Measurements from ENCODE around the gene ING1. TPM values are rescaled to one million over a fixed set of nuclear protein-coding genes. Genes with fewer than 3 reads are reported as not detected.

ING1 gene
- polyA plus RNA-seq, 1 donor (not counting 4 experiments of a cell fraction or from before 2014, with no cell fraction given) = 6.4 TPM

GRCh38 chr13:110772091-110772984, 58.8 kb downstream of the ING1 start:
- no peak overlapping the region for H3K4me3 ChIP-seq (ENCODE audit: control insufficient read depth in 2 of 3, extremely low read depth in 1 of 3, insufficient read depth in 2 of 3, low read depth in 1 of 3, low read length in 3 of 3)
- FAIRE-seq (no peak), DNase-seq (ENCODE audit: low read depth, low spot score) (no peak)
- dilution Hi-C loops (cut with MboI; ENCODE audit: extremely low pct_ligation_motif_present, low sequenced_read_pairs) = no loop called here
- H4K20me1 ChIP-seq (ENCODE audit: control insufficient read depth, extremely low read depth, insufficient read depth, low read length) = no peaks in the 10 kb centered on the region
- peaks cover 12% of the 10 kb centered on the region for H3K27me3 ChIP-seq (ENCODE audit: control insufficient read depth, extremely low read depth, insufficient read depth, low read length)
- no peak overlapping the region for H3K9ac ChIP-seq (ENCODE audit: control insufficient read depth, extremely low read depth, insufficient read depth, low read length)
- no peak overlapping the region for H3K4me2 ChIP-seq (ENCODE audit: control insufficient read depth, extremely low read depth, insufficient read depth, low read depth, low read length)
- H2AFZ ChIP-seq (ENCODE audit: control insufficient read depth, low read length) = no peak overlapping the region
- no peaks in the 10 kb centered on the region for H3K9me3 ChIP-seq (ENCODE audit: control insufficient read depth, low read depth, low read length)
- H3K9me1 ChIP-seq (ENCODE audit: control insufficient read depth, extremely low read depth, insufficient read depth, low read length) = no peaks in the 10 kb centered on the region
- no peak overlapping the region for H3K27ac ChIP-seq (ENCODE audit: control insufficient read depth, insufficient read depth, low read length)
- TF ChIP-seq CTCF (optimal IDR thresholded peaks at IDR 0.05 in 1 of 3, IDR thresholded peaks at IDR 0.05 in 1 of 3, conservative IDR thresholded peaks at IDR 0.05 in 1 of 3; ENCODE audit: extremely low read depth in 1 of 3, insufficient read depth in 2 of 3, low read length in 3 of 3) = no peak
- TF ChIP-seq EZH2 (IDR thresholded peaks at IDR 0.05; ENCODE audit: low read length) = no peak
- no peaks in the 10 kb centered on the region for H3K4me1 ChIP-seq (ENCODE audit: control insufficient read depth, extremely low read depth, insufficient read depth, low read length)
- H3K79me2 ChIP-seq (ENCODE audit: control insufficient read depth, insufficient read depth, low read length) = no peaks in the 10 kb centered on the region
- H3K36me3 ChIP-seq (ENCODE audit: control insufficient read depth in 2 of 2, extremely low read depth in 1 of 2, insufficient read depth in 2 of 2, low read length in 2 of 2) = no peaks in the 10 kb centered on the region

Other genes with a start within 250 kb of the ING1 start
- 3.7 to 4.3 TPM (median 4.1 TPM) in 3 replicates for gene RAB20, start 152.0 kb upstream of the ING1 start, polyA plus RNA-seq
- 17.6 to 18.7 TPM (median 18.0 TPM) in 3 replicates for gene NAXD, start 98.2 kb upstream of the ING1 start, polyA plus RNA-seq
- 67.8 to 94.5 TPM (median 90.0 TPM) in 3 replicates for gene CARS2, start 7.6 kb upstream of the ING1 start, polyA plus RNA-seq
- 27.8 to 58.1 TPM (median 34.5 TPM) in 3 replicates for gene ANKRD10, start 201.4 kb downstream of the ING1 start, polyA plus RNA-seq

All from keratinocyte (primary cell).